ENCODE measurements around the gene TUBAL3. TPM values are rescaled to one million over a fixed set of nuclear protein-coding genes. Genes with fewer than 3 reads are reported as not detected.
A peak's percentile ranks its signal among the peaks of the same experiment; 100 is the strongest.

The TUBAL3 gene
- total RNA-seq, 1 experiment from 2014 or later = 0.98 TPM

- CTCF ChIA-PET = interaction anchor here (1.2 to 6.7 kb wide), 3 partner anchors 13 to 183 kb away, joined by 6 to 59 read pairs (median 10); no protein-coding TSS in a partner anchor
- Histone ChIP-seq H2AFZ (ENCODE audit: low read depth, low read length, poor library complexity, severe bottlenecking) (no peak overlapping the region), H4K20me1 (ENCODE audit: insufficient read depth) (no peaks in the 10 kb centered on the region), H3K4me1 (ENCODE audit: control insufficient read depth in 1 of 2, insufficient read depth in 2 of 2, low read length in 2 of 2) (peaks cover 10 to 29% of the 10 kb centered on the region in 2 experiments), H3K9me3 (ENCODE audit: control insufficient read depth in 1 of 2, insufficient read depth in 1 of 2, low read depth in 1 of 2, low read length in 2 of 2) (no peaks in the 10 kb centered on the region), H3K4me3 (replicated peaks in 1 of 2; ENCODE audit: low read depth in 1 of 2, low read length in 2 of 2) (peak overlapping the region; percentile 37 to 52; a peak in 3 of 4 replicates), H3K27me3 (ENCODE audit: insufficient read depth, low read length) (no peaks in the 10 kb centered on the region), H3K27ac (ENCODE audit: low read depth, low read length) (no peak overlapping the region), H3K9me2 (ENCODE audit: insufficient read depth) (no peaks in the 10 kb centered on the region), H3K36me3 (ENCODE audit: control insufficient read depth in 1 of 2, insufficient read depth in 2 of 2, low read length in 2 of 2) (peaks cover 0 to under 1% of the 10 kb centered on the region in 2 experiments; a peak in 1 of 4 replicates), H3K79me2 (ENCODE audit: insufficient read depth, low read length) (peaks cover 93% of the 10 kb centered on the region), H3K9ac (ENCODE audit: low read length) (peak overlapping the region; percentile 50; the same call in 1 of the 2 replicates), H3K4me2 (ENCODE audit: low read length) (peak overlapping the region; percentile 75)
- RAD21 ChIA-PET (ENCODE audit: low non-redundant PET in 1 of 2, low total read pairs in 2 of 2, uncharacterized antibody in 2 of 2, unreplicated experiment in 2 of 2) = no interaction called here
- POLR2A ChIA-PET = interaction anchor here (1.1 to 2.1 kb wide), 3 partner anchors 13 to 176 kb away, joined by 3 to 12 read pairs (median 3); no protein-coding TSS in a partner anchor
- no TSS peak for BruUV-seq (replicated peaks)
- DNase-seq (ENCODE audit: low read depth, low spot score) = no peak
- no peak for ATAC-seq
- TF ChIP-seq POLR2AphosphoS5 (IDR thresholded peaks at IDR 0.05; ENCODE audit: low read depth, low read length) (no peak), CBX3 (IDR thresholded peaks at IDR 0.05; ENCODE audit: low read depth) (no peak), JUND (IDR thresholded peaks at IDR 0.05) (no peak), FOSL1 (IDR thresholded peaks at IDR 0.05; ENCODE audit: low read depth) (no peak), POLR2A (IDR thresholded peaks at IDR 0.05; ENCODE audit: borderline replicate concordance, extremely low read depth, insufficient read depth, insufficient read length) (no peak), SIN3A (IDR thresholded peaks at IDR 0.05; ENCODE audit: low read depth) (no peak), EZH2 (IDR thresholded peaks at IDR 0.05) (no peak), REST (IDR thresholded peaks at IDR 0.05; ENCODE audit: low read depth) (no peak), TCF7L2 (IDR thresholded peaks at IDR 0.05; ENCODE audit: borderline replicate concordance, extremely low read depth, insufficient read depth, insufficient read length) (no peak), MAX (IDR thresholded peaks at IDR 0.05) (no peak), YY1 (IDR thresholded peaks at IDR 0.05; ENCODE audit: extremely low read depth, insufficient replicate concordance, low read depth, low read length) (no peak), EZH2phosphoT487 (IDR thresholded peaks at IDR 0.05; ENCODE audit: borderline replicate concordance) (no peak), RAD21 (IDR thresholded peaks at IDR 0.05; ENCODE audit: low read depth) (no peak)
- intact Hi-C loops (cut with micrococcal nuclease) = loop anchor here (5.0 kb wide), 1 partner anchor 100 kb away; no protein-coding TSS in a partner anchor
These were observed 42.4 kb upstream of the TUBAL3 start for GRCh38 chr10:5447056-5447455.

Data from HCT116 (cell line).